ENCODE measurements around the gene CLRN2. TPM values are rescaled to one million over a fixed set of nuclear protein-coding genes. Genes with fewer than 3 reads are reported as not detected.

Gene CLRN2
- total and polyA plus RNA-seq, 2 donors (not counting 3 experiments of a cell fraction or from before 2014, with no cell fraction given) = not detected

- intact Hi-C loops (cut with micrococcal nuclease) = no loop called here
- no peaks in the 10 kb centered on the region for H3K27me3 ChIP-seq (ENCODE audit: control insufficient read depth in 2 of 2, insufficient read depth in 2 of 2, low read length in 2 of 2)
- dilution Hi-C loops (cut with MboI; ENCODE audit: extremely low pct_ligation_motif_present, low sequenced_read_pairs) = no loop called here
- no peak overlapping the region for H3K4me3 ChIP-seq (replicated peaks in 1 of 3; ENCODE audit: insufficient read depth in 1 of 3, low read depth in 1 of 3, low read length in 3 of 3)
- H3K4me1 ChIP-seq (ENCODE audit: control insufficient read depth, extremely low read depth, insufficient read depth, low read length) = peaks cover 9% of the 10 kb centered on the region
- H3K36me3 ChIP-seq (ENCODE audit: control insufficient read depth in 2 of 2, extremely low read depth in 1 of 2, insufficient read depth in 2 of 2, low read length in 2 of 2) = peaks cover 7 to 9% of the 10 kb centered on the region in 2 experiments
- FAIRE-seq (no peak), DNase-seq (ENCODE audit: low read depth, low spot score) (no peak)
- no peak for TF ChIP-seq POLR2AphosphoS5 (IDR thresholded peaks at IDR 0.05; ENCODE audit: insufficient read depth, low read depth, low read length)
- no peak for TF ChIP-seq CTCF (IDR thresholded peaks at IDR 0.05; ENCODE audit: extremely low read depth in 1 of 2, insufficient read depth in 1 of 2, low read depth in 1 of 2, low read length in 2 of 2)
- TF ChIP-seq POLR2A (IDR thresholded peaks at IDR 0.05; ENCODE audit: low read depth, low read length) = no peak
- H3K9ac ChIP-seq (replicated peaks; ENCODE audit: extremely low read depth, insufficient read depth, low read length) = no peak overlapping the region
- no peaks in the 10 kb centered on the region for H4K20me1 ChIP-seq (replicated peaks; ENCODE audit: control insufficient read depth, extremely low read depth, insufficient read depth, low read length)
- H3K27ac ChIP-seq (ENCODE audit: insufficient read depth, low read depth, low read length) = no peak overlapping the region
- no peaks in the 10 kb centered on the region for H3K9me1 ChIP-seq (replicated peaks; ENCODE audit: control insufficient read depth, extremely low read depth, insufficient read depth, low read length)
- H3K79me2 ChIP-seq (ENCODE audit: control insufficient read depth, insufficient read depth, low read length) = peaks cover 2% of the 10 kb centered on the region
- H2AFZ ChIP-seq (ENCODE audit: low read depth, low read length) = no peak overlapping the region
- BruUV-seq (replicated peaks) = no TSS peak
- ChIA-PET POLR2A (no interaction called here), CTCF (no interaction called here)
- no peaks in the 10 kb centered on the region for H3K9me3 ChIP-seq (replicated peaks; ENCODE audit: control insufficient read depth, insufficient read depth, low read length)
- no peak overlapping the region for H3K4me2 ChIP-seq (ENCODE audit: insufficient read depth, low read length)
These were observed 22.8 kb upstream of the CLRN2 start for GRCh38 chr4:17492058-17492741.

GRCh38 chr4:17492876-17493275 lies 22.1 kb upstream of the CLRN2 start:
- Histone ChIP-seq H2AFZ (ENCODE audit: low read depth, low read length) (no peak overlapping the region), H3K9me3 (replicated peaks; ENCODE audit: control insufficient read depth, insufficient read depth, low read length) (no peaks in the 10 kb centered on the region), H3K27me3 (ENCODE audit: control insufficient read depth in 2 of 2, insufficient read depth in 2 of 2, low read length in 2 of 2) (no peaks in the 10 kb centered on the region), H3K36me3 (ENCODE audit: control insufficient read depth in 2 of 2, extremely low read depth in 1 of 2, insufficient read depth in 2 of 2, low read length in 2 of 2) (peaks cover 7 to 9% of the 10 kb centered on the region in 2 experiments), H4K20me1 (replicated peaks; ENCODE audit: control insufficient read depth, extremely low read depth, insufficient read depth, low read length) (no peaks in the 10 kb centered on the region), H3K27ac (ENCODE audit: insufficient read depth, low read depth, low read length) (no peak overlapping the region), H3K4me2 (ENCODE audit: insufficient read depth, low read length) (no peak overlapping the region), H3K9me1 (replicated peaks; ENCODE audit: control insufficient read depth, extremely low read depth, insufficient read depth, low read length) (no peaks in the 10 kb centered on the region), H3K9ac (replicated peaks; ENCODE audit: extremely low read depth, insufficient read depth, low read length) (no peak overlapping the region), H3K4me3 (replicated peaks in 1 of 3; ENCODE audit: insufficient read depth in 1 of 3, low read depth in 1 of 3, low read length in 3 of 3) (no peak overlapping the region), H3K79me2 (ENCODE audit: control insufficient read depth, insufficient read depth, low read length) (peaks cover 2% of the 10 kb centered on the region), H3K4me1 (ENCODE audit: control insufficient read depth, extremely low read depth, insufficient read depth, low read length) (peaks cover 9% of the 10 kb centered on the region)
- no peak for FAIRE-seq
- dilution Hi-C loops (cut with MboI; ENCODE audit: extremely low pct_ligation_motif_present, low sequenced_read_pairs) = no loop called here
- no TSS peak for BruUV-seq (replicated peaks)
- CTCF ChIA-PET = no interaction called here
- POLR2A ChIA-PET = no interaction called here
- intact Hi-C loops (cut with micrococcal nuclease) = no loop called here
- TF ChIP-seq FOS (IDR thresholded peaks at IDR 0.05; ENCODE audit: borderline replicate concordance, insufficient read depth, low read length) (no peak), JUN (IDR thresholded peaks at IDR 0.05; ENCODE audit: borderline replicate concordance, insufficient read depth, insufficient read length, low read depth) (no peak), CTCF (IDR thresholded peaks at IDR 0.05; ENCODE audit: extremely low read depth in 1 of 2, insufficient read depth in 1 of 2, low read depth in 1 of 2, low read length in 2 of 2) (no peak), MYC (IDR thresholded peaks at IDR 0.05; ENCODE audit: low read depth, low read length) (no peak), POLR2AphosphoS5 (IDR thresholded peaks at IDR 0.05; ENCODE audit: insufficient read depth, low read depth, low read length) (no peak), GATA2 (IDR thresholded peaks at IDR 0.05; ENCODE audit: insufficient read depth, insufficient read length, low read depth, low read length) (no peak), POLR2A (IDR thresholded peaks at IDR 0.05; ENCODE audit: low read depth, low read length) (no peak)
- DNase-seq (ENCODE audit: low read depth, low spot score) = no peak
